NT2/D1 (cell line): Measurements from ENCODE around the gene FOXB1.

ENCODE experiments used
- DNase-seq: peaks from one replicate; pipeline ENCODE4 v3.0.0-alpha.2; 2011; ENCODE audit warnings: low read depth, low spot score
- H3K27me3 ChIP-seq: 2 replicates; pipeline ENCODE4 v1.6.0; 2011; ENCODE audit warnings: mild to moderate bottlenecking; ENCODE audit not compliant: insufficient read length, insufficient read depth
- H3K36me3 ChIP-seq: 2 replicates; pipeline ENCODE4 v1.6.1; 2011; ENCODE audit warnings: mild to moderate bottlenecking, low read length, mixed read lengths; ENCODE audit not compliant: insufficient read depth, insufficient read length
- H3K4me1 ChIP-seq: 2 replicates; pipeline ENCODE4 v1.5.1; 2011; ENCODE audit not compliant: insufficient read depth, insufficient read length
- H3K4me3 ChIP-seq: 2 replicates; pipeline ENCODE4 v1.5.1; 2011; ENCODE audit warnings: low read depth; ENCODE audit not compliant: insufficient read length
- H3K9ac ChIP-seq: 2 replicates; pipeline ENCODE4 v1.6.0; 2011; ENCODE audit warnings: low read depth; ENCODE audit not compliant: insufficient read length
- H3K9me3 ChIP-seq: 2 replicates; pipeline ENCODE4 v1.5.1; 2011; ENCODE audit warnings: mild to moderate bottlenecking, low read length; ENCODE audit not compliant: insufficient read depth
- SUZ12 ChIP-seq: IDR thresholded peaks from 2 replicates; pipeline ENCODE4 v1.6.1; 2011; ENCODE audit not compliant: insufficient read length, insufficient read depth; ENCODE audit errors: extremely low read depth
- YY1 ChIP-seq: IDR thresholded peaks from 2 replicates; pipeline ENCODE4 v1.6.1; 2011; ENCODE audit not compliant: insufficient read length, insufficient read depth
- ZNF274 ChIP-seq: IDR thresholded peaks from 2 replicates; pipeline ENCODE4 v1.6.1; 2011; ENCODE audit warnings: mild to moderate bottlenecking, low read depth, low read length

Gene FOXB1

GRCh38 chr15:60000113-60000823 is 3.8 kb upstream of the FOXB1 start:
- Histone ChIP-seq H3K27me3 (peaks cover 99% of the 10 kb centered on the region), H3K4me3 (peak overlapping the region; percentile 21), H3K9ac (peak overlapping the region; percentile 17), H3K36me3 (no peaks in the 10 kb centered on the region), H3K9me3 (no peaks in the 10 kb centered on the region), H3K4me1 (peaks cover 18% of the 10 kb centered on the region)
- no peak for TF ChIP-seq ZNF274
- DNase-seq = no peak

- Histone ChIP-seq H3K36me3 (no peaks in the 10 kb centered on the region), H3K9me3 (no peaks in the 10 kb centered on the region), H3K27me3 (peaks cover 99% of the 10 kb centered on the region), H3K9ac (no peak overlapping the region), H3K4me3 (no peak overlapping the region), H3K4me1 (peaks cover 23% of the 10 kb centered on the region)
- TF ChIP-seq SUZ12 = no peak
- no peak for TF ChIP-seq YY1
- TF ChIP-seq ZNF274 = no peak
- DNase-seq = no peak
These were observed 3.1 kb upstream of the FOXB1 start for GRCh38 chr15:60000824-60001609.

- no peaks in the 10 kb centered on the region for H3K36me3 ChIP-seq
- TF ChIP-seq ZNF274 = no peak
- peak; percentile 50 for TF ChIP-seq SUZ12
- no peak for TF ChIP-seq YY1
- H3K9ac ChIP-seq = no peak overlapping the region
- no peaks in the 10 kb centered on the region for H3K9me3 ChIP-seq
- DNase-seq = no peak
- H3K27me3 ChIP-seq = peaks cover 99% of the 10 kb centered on the region
- no peak overlapping the region for H3K4me3 ChIP-seq
- peaks cover 23% of the 10 kb centered on the region for H3K4me1 ChIP-seq
These were observed 2.2 kb upstream of the FOXB1 start for GRCh38 chr15:60001610-60002527.

- Histone ChIP-seq H3K27me3 (peaks cover 99% of the 10 kb centered on the region), H3K4me3 (no peak overlapping the region), H3K9ac (no peak overlapping the region), H3K36me3 (no peaks in the 10 kb centered on the region), H3K4me1 (peaks cover 23% of the 10 kb centered on the region), H3K9me3 (no peaks in the 10 kb centered on the region)
- no peak for TF ChIP-seq YY1
- no peak for TF ChIP-seq ZNF274
- peak; percentile 7 for TF ChIP-seq SUZ12
- DNase-seq = no peak
These were observed 1.4 kb upstream of the FOXB1 start for GRCh38 chr15:60002528-60003218.

GRCh38 chr15:60003243-60004008 is 685 bp upstream of the FOXB1 start:
- Histone ChIP-seq H3K27me3 (peaks cover 99% of the 10 kb centered on the region), H3K4me1 (peaks cover 23% of the 10 kb centered on the region), H3K9ac (no peak overlapping the region), H3K36me3 (no peaks in the 10 kb centered on the region), H3K9me3 (no peaks in the 10 kb centered on the region), H3K4me3 (peak overlapping the region; percentile 54)
- DNase-seq = no peak
- no peak for TF ChIP-seq YY1
- TF ChIP-seq SUZ12 = peak; percentile 19

- no peak for DNase-seq
- peaks cover 99% of the 10 kb centered on the region for H3K27me3 ChIP-seq
- TF ChIP-seq SUZ12 = no peak
- TF ChIP-seq ZNF274 = no peak
- no peak for TF ChIP-seq YY1
- H3K4me1 ChIP-seq = peaks cover 16% of the 10 kb centered on the region
- no peaks in the 10 kb centered on the region for H3K36me3 ChIP-seq
- no peaks in the 10 kb centered on the region for H3K9me3 ChIP-seq
- H3K9ac ChIP-seq = peak overlapping the region; percentile 74
- H3K4me3 ChIP-seq = peak overlapping the region; percentile 54
These were observed 788 bp downstream of the FOXB1 start for GRCh38 chr15:60004846-60005351.
